HG03280 (cell line): ENCODE data around the gene YEATS2.
"Not testable (repeated sequence)": the region's sequence is repeated elsewhere in the genome, so short reads cannot be mapped to it uniquely, and the experiment has no call there.

Experiments used
- ATAC-seq: cut with Tn5 transposase; IDR thresholded peaks from one replicate; pipeline ENCODE4 v1.9.1; 2021; ENCODE audit warnings: mild to moderate bottlenecking, moderate library complexity; ENCODE audit not compliant: unreplicated experiment

The YEATS2 gene

DNA sequence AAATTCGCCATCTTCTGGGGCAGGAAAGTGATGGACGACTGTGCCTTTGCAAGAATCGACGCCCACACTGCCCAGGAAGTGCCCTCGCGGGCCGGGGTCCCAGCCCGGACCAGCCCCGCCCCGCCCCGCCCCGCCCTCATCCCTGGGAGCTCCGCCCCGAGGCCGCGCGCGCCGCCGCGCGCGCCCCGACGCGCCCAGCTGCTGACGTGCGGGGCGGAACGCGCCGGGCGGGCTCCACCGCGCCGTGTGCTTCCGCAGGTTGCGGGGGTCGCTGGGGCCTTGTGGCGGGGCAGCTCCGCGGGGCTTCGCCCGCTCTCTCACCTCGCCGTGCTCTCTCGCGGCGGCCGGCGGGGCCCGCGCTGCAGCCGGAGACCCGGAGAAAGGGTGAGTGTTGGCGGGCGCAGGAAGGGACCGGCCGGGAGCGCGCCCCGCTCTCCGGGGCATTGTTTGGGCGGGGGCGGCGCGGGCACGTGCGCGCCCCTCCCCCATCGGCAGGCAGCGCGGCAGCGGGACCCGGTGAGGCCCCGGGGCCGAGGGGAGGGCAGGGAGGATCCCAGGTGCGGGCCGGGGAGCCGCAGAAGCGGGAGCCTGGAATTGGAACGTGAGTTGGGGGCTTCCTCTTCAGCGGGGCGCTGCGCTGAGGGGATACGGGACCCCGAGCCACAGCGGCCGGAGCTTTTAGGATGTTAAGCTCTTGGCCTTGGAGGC, at the start of gene YEATS2:
Gene YEATS2, plus strand, starts transcription at position 188 of the 708 bp plus-strand sequence. CDS start 17,366 bp downstream, outside the sequence.
- peak; percentile 75 for ATAC-seq

DNA sequence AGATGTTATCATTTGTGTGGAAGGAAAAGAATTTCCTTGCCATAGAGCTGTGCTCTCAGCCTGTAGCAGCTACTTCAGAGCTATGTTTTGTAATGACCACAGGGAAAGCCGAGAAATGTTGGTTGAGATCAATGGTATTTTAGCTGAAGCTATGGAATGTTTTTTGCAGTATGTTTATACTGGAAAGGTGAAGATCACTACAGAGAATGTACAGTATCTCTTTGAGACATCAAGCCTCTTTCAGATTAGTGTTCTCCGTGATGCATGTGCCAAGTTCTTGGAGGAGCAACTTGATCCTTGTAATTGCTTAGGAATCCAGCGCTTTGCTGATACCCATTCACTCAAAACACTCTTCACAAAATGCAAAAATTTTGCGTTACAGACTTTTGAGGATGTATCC, 47.0 kb upstream of the YEATS2 start:
- no peak for ATAC-seq

DNA sequence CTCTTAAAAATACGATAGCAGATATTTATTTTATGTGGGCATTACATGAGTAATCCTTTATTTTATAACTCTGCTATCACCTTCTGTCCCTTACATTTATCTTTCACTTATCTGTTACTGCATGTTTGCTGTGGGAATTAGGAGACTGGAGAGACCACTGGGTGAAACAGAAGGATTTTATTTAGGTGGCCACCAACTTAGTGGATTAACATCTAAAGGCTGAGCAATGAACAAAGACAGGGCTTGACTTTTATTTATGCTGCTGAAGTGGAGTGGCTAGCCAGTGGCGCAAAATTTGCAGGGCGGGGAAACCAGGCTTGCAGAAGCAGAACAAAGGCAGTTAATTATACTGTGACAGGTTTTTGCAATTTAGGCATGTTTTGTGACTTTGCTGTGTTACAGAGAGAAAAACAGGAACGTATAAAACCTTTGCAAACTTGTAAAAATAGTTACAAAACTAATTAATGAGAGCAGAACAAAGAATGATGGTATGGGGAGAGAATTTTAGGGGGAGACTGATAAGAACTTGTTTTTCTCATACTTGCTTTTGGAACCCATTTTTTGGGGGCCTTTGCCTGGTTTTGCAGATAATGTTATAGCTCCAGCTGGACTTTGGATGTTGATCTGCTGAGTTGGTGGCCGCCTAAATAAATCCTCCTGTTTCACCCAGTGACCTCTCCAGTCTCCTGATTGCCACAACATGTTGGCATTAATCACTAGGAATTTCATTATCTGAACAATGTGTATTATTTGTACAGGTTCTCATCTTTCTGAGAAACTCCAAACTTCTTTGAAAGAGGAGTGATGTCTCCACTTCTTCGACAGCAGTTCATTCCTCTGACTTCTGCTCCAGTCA, 44.2 kb upstream of the YEATS2 start:
- ATAC-seq: no peak

DNA sequence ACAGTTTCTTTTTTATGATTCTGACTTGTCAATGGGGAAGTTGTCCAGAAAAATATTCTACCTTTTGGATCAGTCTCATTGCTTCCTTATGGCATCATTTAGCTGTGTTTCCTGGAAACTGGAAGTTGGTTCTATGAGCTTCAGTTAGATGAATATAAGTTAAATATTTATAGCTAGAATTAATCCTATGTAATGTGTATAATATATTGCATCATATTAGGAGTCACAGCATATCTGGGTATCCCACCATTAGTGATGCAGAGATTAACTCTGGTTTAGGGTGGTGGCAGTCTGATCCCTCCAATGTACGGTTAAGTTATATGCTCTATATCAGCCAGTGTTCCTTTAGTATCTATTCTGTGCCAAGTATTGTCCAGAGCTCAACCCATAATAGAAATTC, 42.9 kb upstream of the YEATS2 start:
- ATAC-seq: no peak

DNA sequence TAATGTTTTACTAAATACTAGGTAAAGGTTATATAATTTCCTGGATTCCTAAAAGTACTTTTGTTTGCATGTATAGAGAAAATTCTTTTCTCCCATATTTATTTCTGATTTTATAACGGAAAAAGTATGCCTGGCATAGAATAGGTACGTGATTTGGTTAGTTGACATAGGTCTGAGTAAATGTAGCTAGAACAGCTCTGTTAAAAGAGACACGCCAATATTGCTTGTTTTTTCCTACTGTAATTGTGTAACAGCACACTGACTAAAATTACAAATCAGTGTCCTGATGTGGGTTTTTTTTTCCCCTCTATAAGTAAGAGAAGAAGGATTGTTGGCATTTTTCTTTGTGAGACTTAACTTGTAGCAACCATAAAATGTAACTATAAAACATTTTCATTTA, 35.5 kb upstream of the YEATS2 start:
- no peak for ATAC-seq

DNA sequence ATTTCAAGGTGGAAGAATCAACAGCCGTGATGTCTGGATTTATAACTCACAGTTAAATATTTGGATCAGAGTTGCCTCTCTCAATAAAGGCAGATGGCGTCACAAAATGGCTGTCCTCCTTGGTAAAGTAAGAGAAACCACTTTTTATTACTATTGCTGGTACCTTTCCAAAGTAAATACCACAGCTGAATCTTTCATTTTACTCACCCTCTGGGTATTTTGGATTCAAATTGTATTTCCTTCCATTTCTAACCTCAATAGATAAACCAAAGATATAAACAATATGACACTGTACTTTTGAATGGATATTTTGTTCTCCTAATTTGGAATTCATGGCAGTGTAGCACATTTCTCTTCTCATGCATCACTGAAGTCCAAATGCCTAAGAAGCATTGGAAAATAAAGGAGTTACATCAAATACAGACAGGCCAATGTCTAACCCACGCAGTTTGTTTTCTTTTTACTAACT, 32.6 kb upstream of the YEATS2 start:
- ATAC-seq: no peak

DNA sequence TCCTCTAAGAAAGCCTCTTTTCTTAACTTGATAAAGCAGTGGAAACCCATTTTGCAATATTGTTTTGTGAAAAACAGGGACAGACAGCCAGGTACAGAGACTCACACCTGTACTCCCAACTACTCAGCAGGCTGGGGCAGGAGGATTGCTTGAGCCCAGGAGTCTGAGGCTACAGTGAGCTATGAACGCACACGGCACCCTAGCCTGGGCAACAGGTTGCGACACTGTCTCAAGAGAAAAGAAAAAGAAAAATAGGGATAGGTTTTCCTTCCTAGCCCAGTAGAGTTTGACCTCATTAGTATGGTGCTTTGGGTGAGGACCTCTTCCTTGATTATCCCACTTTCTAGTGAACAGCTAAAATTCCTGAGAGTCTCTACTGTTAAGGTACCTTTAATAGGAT, 17.5 kb upstream of the YEATS2 start:
- no peak for ATAC-seq

DNA sequence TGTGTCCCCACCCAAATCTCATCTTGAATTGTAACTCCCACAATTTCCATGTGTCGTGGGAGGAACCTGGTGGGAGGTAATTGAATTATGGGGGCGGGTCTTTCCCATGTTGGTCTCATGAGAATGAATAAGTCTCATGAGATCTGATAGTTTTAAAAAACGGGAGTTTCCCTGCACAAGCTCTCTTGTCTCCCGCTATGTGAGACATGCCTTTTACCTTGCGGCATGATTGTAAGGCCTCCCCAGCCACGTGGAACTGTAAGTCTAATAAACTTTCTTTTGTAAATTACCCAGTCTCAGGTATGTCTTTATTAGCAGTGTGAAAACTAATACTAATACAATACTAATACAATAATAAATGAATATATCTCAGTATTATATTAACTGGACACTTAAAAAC, 9.9 kb upstream of the YEATS2 start:
- ATAC-seq: no peak

DNA sequence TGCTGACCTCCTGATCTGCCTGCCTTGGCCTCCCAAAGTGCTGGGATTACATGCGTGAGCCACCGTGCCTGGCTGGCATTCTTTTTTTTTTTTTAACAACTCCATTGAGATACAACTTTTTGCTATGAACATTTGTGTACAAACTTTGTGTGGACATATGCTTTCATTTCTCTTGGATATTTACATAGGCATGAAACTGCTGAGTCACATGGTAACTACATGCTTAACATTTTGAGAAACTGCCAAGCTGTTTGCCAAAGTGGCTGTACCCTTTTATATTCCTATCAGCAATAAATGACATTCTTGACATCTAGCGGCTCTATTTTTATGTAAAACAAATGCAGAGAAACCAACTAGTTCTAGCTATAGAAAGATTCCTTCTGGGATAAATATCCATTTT, 8.7 kb upstream of the YEATS2 start:
- no peak for ATAC-seq

DNA sequence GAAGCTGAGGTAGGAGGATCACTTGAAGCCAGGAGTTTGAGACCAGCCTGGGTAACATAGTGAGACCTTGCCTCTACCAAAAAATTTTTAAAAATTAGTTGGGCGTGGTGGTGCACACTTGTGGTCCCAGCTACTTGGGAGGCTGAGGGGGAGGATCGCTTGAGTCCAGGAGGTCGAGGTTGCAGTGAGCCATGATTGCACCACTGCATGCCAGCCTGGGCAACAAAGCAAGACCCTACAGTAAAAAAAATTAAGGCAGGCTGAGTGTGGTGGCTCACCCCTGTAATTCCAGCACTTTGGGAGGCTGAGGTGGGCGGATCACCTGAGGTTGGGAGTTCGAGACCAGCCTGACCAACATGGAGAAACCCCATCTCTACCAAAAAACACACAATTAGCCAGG, 8.0 kb upstream of the YEATS2 start:
- not testable (repeated sequence) for ATAC-seq

DNA sequence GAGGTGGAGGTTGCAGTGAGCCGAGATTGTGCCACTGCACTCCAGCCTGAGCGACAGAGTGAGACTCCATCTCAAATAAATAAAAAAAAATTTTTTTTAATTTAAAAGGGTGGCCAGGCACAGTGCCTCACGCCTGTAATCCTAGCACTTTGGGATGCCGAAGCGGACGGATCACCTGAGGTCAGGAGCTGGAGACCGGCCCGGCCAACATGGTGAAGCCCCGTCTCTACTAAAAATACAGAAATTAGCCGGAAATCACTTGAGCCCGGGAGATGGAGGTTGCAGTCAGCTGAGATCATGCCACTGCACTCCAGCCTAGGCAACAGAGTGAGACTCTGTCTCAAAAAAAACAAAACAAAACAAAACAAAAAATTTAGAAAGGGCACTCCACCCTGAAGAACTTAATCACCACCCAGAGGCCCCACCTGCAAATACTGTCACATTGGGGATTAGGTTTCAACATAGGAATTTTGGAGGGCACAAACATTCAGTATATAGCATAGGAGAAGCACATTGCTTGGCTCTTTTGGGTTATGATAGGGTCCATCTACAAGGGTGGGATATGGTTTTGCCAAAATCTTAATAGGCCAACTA, 7.1 kb upstream of the YEATS2 start:
- no peak for ATAC-seq

DNA sequence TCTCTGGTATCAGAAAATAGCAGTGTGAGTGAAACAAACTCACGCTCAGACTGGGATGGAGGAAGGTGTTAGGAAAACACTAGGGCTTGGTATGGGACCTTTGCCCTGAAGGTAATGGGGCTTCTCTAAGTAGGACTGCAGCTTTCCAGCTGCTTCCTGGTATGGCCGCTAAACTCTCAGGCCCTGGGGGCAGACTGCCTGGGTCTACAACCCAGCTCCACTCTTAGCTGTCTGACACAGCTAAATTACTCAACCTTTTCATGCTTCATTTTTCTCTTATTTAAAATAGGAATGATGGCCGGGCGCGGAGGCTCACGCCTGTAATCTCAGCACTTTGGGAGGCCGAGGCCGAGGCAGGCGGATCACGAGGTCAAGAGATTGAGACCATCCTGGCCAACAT, 5.2 kb upstream of the YEATS2 start:
- no peak for ATAC-seq

DNA sequence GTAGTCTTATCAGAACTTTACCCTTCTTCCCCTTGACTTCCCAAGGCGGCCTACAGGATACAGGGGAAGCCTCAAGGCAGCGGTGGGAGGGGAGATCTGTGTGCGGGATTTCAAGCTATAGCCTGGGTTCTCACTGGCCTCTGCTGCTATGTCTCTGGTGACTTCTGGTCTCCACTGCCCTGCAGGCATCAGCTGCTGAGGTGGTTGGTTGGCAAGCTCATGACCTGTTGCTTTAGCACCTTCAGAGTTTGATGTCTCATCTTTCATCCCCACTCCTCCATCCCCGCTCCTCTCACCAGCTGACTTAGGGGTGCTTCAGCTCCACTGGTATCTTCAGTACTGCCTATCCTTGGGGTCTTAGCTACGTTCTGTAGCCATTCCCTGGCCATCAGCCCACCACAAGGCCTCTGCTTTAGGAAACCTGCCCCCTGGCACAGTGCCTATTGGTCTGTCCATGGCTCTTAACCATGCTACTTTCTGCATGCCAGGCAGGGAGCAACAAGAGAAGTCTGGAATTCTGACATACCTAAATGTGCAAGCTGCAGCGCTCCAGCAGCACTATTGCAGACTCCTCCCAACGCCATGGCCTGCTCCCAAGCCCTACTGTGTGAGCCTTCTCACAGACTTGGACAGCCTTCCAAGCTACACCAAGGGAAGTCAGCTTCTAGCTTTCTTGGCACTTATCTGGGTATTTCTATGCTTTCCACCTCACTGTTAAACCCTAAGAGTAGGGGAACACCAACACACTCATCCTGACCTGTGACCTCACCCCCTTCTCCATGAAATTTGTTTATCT, 1.8 kb upstream of the YEATS2 start:
- no peak for ATAC-seq

DNA sequence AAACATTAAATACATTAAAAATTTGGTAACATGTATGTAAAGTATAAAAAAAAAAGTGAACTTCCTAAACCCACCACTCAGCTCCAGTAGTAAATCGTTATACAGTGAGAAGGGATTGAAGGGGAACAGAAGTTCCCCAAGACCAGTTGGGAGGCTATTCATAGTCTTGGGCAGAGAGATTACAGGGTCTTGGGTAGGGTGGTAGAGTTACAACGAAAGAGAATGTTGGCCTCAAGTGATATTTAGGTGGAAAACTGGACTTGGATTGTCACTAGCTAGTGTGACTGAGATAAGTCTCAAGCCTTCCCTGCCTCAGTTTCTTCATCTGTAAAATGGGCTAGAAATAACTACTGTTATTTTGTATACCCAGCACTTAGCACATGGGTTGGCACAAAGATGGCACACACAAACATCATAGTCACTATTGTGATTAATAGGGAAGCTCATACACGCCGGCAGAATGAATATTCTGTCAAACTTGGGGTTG, 431 bp upstream of the YEATS2 start:
- ATAC-seq: no peak

DNA sequence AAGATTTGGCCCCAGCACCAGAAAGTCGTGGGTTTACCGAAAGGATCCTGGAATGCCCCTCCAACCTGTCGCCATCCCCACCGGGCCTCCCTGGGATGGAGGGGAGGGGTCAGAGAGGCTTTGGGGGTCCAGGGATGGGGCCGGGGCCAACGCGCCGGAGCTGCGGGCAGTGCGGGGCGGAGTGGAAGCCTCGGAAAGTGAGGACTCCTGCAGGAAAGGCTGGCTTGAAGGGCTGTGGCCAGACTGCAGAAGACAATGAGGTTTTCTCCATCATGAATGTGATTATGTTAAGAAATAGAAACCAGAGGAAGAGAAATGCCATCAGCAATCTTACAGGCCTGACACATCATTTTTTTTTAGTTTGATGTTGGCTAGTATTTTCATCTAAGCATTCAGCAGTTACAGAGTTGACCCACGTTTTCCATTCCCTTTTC, 738 bp downstream of the YEATS2 start:
- peak; percentile 25 for ATAC-seq

DNA sequence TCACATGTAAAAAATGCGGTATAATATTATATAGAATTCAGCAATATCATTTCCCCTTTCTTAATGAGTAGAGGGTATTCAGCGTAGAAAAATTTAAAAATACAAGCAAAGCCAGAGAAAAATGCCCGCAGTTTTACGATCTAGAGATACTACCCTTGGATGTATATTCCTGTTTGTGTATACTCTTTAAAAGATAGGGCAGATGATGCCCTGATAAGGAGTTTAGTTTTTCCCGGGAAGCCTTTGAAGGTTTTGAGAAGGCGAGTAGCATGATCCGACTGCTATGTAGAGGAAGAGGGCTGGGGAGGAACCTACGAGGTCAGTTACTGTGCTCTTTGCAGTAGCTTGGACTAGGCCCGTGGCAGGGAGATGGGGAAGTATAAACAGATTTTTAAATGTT, 1.2 kb downstream of the YEATS2 start:
- no peak for ATAC-seq

DNA sequence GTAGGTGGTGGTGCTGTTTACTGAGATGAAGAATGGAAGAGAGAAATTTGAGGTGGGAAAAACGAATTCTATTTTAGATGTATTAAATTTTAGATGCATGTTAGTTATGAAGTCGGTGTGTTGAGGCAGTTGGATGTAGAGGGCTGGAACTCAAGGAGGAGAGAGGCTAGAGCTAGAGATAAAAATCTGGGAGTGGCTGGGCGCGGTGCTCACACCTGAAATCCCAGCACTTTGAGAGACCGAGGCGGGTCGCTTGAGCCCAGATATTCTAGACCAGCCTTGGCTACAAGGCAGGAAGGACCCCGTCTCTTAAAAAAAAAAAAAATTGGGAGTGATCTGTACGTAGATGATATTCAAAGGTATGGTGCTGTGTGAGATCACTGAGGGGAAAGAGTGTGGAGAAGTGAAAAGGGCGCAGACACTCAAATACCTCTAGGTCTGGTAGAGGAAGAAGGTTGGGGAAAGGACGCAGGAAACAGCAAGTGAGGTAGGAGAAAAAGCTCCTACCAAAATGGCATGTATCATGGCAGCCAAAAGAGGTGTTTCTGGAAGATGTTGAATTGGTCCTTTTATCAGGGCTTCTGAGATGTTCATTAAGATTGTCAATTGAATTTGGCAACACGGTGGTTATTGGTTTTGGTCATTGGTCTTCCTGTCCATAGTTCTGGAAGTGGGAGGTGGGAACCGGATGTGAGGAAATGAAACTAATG, 1.8 kb downstream of the YEATS2 start:
- ATAC-seq: no peak

DNA sequence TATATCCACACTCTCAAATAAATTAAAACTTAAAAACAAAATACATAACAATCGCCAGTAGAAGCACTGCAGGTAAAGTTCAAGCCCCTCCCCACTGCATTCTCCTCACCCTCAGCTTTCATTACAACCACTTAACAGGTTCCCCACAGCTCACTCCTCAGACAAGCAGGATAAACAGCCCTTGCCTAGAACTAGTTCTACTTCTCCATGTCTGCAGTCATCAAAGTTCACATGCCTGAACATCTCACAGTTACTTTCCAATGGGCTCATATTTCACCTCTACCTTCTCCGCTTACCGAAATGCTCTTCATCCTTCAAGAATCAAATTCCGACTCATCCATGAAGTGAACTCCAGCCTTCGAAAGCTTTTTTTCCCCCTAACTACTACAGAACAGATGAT, 4.1 kb downstream of the YEATS2 start:
- no peak for ATAC-seq

DNA sequence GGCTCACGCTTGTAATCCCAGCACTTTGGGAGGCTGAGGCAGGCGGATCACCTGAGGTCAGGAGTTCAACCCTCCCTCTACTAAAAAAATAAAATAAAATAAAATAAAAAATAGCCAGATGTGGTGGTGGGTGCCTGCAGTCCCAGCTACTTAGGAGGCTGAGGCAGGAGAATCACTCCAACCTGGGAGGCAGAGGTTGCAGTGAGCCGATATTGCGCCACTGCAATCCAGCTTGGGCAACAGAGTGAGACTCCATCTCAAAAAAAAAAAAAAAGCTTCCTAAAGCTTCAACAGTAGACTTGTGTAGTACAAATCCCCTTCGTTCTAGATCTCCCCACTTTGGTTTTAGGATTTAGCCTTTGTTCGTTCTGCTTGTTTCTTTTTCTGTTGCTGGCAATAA, 6.3 kb downstream of the YEATS2 start:
- not testable (repeated sequence) for ATAC-seq

DNA sequence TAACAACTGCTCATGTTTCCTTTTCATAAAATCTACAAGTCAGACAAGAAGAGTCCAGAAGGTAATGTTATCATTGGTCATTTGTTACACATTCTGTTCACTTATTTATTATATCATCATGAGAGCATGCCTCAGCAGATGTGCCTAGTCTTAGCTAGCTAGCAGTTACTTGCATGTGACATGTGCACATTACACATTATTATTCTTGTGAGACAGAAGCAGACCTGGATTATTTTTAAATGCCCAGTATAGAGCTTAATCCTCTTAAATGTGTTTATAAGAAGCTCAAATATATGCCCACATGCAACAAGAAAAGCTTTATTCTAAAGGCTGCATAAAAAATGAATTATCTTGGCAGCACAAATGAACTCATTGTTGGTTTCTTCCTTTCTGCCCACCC, 12.6 kb downstream of the YEATS2 start:
- ATAC-seq: no peak
